GM12873 (cell line): ENCODE results near the gene SLC46A2.

Source experiments
- TF ChIP-seq, protein P1 (sequence below): IDR thresholded peaks from 2 replicates; pipeline ENCODE4 v1.5.1; 2012; ENCODE audit warnings: low read depth, mild to moderate bottlenecking, moderate library complexity, low read length, control low read depth; ENCODE audit not compliant: insufficient read depth; ENCODE audit errors: missing control alignments

Gene SLC46A2

GRCh38 chr9:112887381-112887780 lies 3.3 kb downstream of the SLC46A2 start:
- TF ChIP-seq, protein P1, sequence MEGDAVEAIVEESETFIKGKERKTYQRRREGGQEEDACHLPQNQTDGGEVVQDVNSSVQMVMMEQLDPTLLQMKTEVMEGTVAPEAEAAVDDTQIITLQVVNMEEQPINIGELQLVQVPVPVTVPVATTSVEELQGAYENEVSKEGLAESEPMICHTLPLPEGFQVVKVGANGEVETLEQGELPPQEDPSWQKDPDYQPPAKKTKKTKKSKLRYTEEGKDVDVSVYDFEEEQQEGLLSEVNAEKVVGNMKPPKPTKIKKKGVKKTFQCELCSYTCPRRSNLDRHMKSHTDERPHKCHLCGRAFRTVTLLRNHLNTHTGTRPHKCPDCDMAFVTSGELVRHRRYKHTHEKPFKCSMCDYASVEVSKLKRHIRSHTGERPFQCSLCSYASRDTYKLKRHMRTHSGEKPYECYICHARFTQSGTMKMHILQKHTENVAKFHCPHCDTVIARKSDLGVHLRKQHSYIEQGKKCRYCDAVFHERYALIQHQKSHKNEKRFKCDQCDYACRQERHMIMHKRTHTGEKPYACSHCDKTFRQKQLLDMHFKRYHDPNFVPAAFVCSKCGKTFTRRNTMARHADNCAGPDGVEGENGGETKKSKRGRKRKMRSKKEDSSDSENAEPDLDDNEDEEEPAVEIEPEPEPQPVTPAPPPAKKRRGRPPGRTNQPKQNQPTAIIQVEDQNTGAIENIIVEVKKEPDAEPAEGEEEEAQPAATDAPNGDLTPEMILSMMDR, result peak; percentile 64

GRCh38 chr9:112886351-112886750 lies 4.3 kb downstream of the SLC46A2 start:
- TF ChIP-seq, protein P1, result no peak

DNA sequence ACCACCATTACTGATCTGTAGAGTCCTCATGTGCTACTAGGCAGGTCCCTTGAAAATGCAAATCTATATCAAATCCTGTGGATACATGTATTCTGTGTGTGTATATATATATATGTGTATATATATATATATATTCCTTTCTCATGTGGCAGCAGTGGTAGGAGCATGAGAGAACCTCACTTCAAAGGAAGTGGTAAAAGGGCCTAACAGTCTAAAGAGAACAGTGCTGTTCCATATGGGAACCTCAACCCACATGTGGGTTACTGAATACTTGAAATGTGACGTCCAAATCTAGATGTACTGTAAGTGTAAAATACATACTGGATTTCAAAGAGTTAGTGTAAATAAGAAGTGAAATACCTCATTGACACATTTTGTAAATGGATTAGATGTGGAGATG lies 5.4 kb downstream of the SLC46A2 start:
- TF ChIP-seq, protein P1, result no peak

DNA sequence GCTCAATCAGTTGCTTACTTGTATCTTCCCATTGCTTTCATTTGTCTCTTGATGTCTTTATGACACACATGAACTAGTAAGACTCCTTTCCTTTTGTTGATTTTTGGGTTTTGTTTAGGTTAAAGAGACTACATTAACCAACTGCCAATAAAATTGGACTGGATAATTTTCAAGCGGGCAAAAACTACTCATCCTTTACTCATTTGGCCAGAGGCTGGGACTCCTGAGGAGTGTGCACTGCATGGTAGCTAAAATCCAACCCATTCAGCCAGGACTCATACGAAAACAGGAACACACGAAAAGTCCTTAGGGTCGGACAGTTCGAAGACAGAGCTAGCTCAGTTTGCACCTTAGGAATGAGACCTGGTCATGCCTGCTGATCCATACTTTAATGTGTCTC lies 6.0 kb downstream of the SLC46A2 start:
- TF ChIP-seq, protein P1, result no peak

DNA sequence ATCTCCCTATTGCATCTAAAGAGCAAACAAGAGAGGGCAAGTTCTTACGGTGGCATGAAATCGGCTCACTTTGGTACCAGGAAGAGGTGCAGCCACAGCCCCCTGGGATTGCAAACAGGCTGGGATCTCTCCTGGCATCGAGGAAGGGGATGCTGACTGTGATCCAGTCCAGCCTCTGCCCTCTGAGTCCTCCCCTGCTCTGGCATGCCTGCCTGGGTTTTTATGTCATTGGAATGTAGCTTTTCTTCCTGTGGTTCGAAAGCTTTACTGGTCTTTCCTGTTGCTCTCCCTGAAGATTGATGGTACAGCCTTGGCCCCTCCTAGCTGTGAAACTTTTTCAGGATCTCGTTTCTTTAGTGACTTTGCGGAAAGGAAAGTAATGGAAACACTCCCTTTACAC lies 6.6 kb downstream of the SLC46A2 start:
- TF ChIP-seq, protein P1, result no peak

- TF ChIP-seq, protein P1, result no peak
These were observed 9.3 kb downstream of the SLC46A2 start for GRCh38 chr9:112881331-112881730.

DNA sequence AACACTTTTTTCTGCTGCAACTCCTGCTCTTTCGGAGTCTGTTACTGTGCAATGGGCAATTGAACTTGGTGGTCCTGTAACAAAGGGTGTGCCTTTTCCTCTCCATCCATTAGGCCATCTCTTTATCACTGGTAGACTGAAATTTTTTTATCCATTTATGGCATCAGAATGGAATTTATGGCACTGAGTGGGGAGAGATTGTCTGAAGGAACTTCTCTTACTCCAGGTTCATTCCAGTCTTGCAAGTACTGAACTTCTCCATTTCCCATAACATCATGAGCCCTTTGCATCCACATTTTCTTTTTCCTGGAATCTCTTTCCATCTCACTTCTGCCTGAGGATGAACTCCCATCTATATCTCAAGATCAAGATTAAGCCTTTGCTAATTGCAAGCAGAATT lies 10.0 kb downstream of the SLC46A2 start:
- TF ChIP-seq, protein P1, result no peak
